Measurements from ENCODE around the gene WWOX.

WWOX gene

GRCh38 chr16:78218856-78219651, 119.6 kb downstream of the WWOX start:
- Histone ChIP-seq H3K9me3 (ENCODE audit: control insufficient read depth, insufficient read depth, low read length) (no peaks in the 10 kb centered on the region), H3K9ac (ENCODE audit: low read depth, low read length) (no peak overlapping the region), H3K36me3 (ENCODE audit: control insufficient read depth, insufficient read depth, low read length) (no peaks in the 10 kb centered on the region), H3K4me1 (ENCODE audit: control insufficient read depth, insufficient read depth, low read length) (no peaks in the 10 kb centered on the region), H3K4me3 (ENCODE audit: low read depth, low read length) (no peak overlapping the region), H3K27me3 (ENCODE audit: control insufficient read depth, insufficient read depth, low read length) (no peaks in the 10 kb centered on the region)

DNA sequence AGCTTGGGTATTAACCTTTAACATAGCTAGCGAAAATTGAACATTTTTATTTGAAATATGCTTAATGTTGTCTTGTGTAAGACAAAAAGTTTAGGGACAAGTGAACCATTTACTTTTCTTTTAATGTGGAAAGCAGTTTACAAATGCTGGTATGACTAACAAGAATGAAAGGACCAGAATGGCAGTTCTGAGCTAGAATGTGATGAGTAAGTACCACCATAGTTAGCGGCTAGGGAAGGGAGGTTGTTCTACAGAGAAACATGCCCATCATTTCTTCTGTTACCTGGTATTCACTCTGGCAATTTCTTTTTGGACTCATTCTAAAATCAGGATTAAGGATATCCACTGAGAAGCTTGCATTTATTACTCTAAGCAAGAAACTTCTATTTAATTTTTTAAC, 121.1 kb downstream of the WWOX start:
- Histone ChIP-seq H3K4me3 (ENCODE audit: low read depth, low read length) (no peak overlapping the region), H3K27me3 (ENCODE audit: control insufficient read depth, insufficient read depth, low read length) (no peaks in the 10 kb centered on the region), H3K36me3 (ENCODE audit: control insufficient read depth, insufficient read depth, low read length) (no peaks in the 10 kb centered on the region), H3K9me3 (ENCODE audit: control insufficient read depth, insufficient read depth, low read length) (no peaks in the 10 kb centered on the region), H3K9ac (ENCODE audit: low read depth, low read length) (no peak overlapping the region), H3K4me1 (ENCODE audit: control insufficient read depth, insufficient read depth, low read length) (no peaks in the 10 kb centered on the region)

- no peaks in the 10 kb centered on the region for H3K27me3 ChIP-seq (ENCODE audit: control insufficient read depth, insufficient read depth, low read length)
- no peaks in the 10 kb centered on the region for H3K4me1 ChIP-seq (ENCODE audit: control insufficient read depth, insufficient read depth, low read length)
- no peak overlapping the region for H3K4me3 ChIP-seq (ENCODE audit: low read depth, low read length)
- H3K9ac ChIP-seq (ENCODE audit: low read depth, low read length): no peak overlapping the region
- H3K9me3 ChIP-seq (ENCODE audit: control insufficient read depth, insufficient read depth, low read length): no peaks in the 10 kb centered on the region
- no peaks in the 10 kb centered on the region for H3K36me3 ChIP-seq (ENCODE audit: control insufficient read depth, insufficient read depth, low read length)
These were observed 122.4 kb downstream of the WWOX start for GRCh38 chr16:78221892-78222291.

DNA sequence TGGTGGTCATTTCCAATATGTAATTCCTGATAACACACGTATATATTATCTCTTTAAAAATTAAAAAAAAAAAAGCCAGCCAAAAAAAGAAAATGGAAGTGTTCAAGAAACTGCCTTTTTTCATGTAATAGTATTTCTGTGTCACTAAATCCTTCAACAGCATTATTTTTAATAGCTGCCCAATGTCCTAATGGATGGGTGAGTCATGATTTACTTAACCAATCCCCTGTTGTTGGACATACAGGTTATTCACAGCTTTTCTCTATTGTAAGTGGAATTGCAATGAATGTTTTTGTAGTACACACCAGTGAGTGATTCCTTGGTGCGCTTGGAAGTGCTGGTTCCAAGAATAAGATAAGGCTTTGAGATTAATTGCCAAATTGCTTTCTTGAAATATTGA, 124.9 kb downstream of the WWOX start:
- no peaks in the 10 kb centered on the region for H3K9me3 ChIP-seq (ENCODE audit: control insufficient read depth, insufficient read depth, low read length)
- no peak overlapping the region for H3K9ac ChIP-seq (ENCODE audit: low read depth, low read length)
- no peaks in the 10 kb centered on the region for H3K36me3 ChIP-seq (ENCODE audit: control insufficient read depth, insufficient read depth, low read length)
- no peaks in the 10 kb centered on the region for H3K4me1 ChIP-seq (ENCODE audit: control insufficient read depth, insufficient read depth, low read length)
- H3K27me3 ChIP-seq (ENCODE audit: control insufficient read depth, insufficient read depth, low read length): no peaks in the 10 kb centered on the region
- no peak overlapping the region for H3K4me3 ChIP-seq (ENCODE audit: low read depth, low read length)

GRCh38 chr16:78225919-78226318, 126.5 kb downstream of the WWOX start:
- no peaks in the 10 kb centered on the region for H3K4me1 ChIP-seq (ENCODE audit: control insufficient read depth, insufficient read depth, low read length)
- no peak overlapping the region for H3K4me3 ChIP-seq (ENCODE audit: low read depth, low read length)
- no peaks in the 10 kb centered on the region for H3K27me3 ChIP-seq (ENCODE audit: control insufficient read depth, insufficient read depth, low read length)
- H3K36me3 ChIP-seq (ENCODE audit: control insufficient read depth, insufficient read depth, low read length): no peaks in the 10 kb centered on the region
- H3K9me3 ChIP-seq (ENCODE audit: control insufficient read depth, insufficient read depth, low read length): no peaks in the 10 kb centered on the region
- no peak overlapping the region for H3K9ac ChIP-seq (ENCODE audit: low read depth, low read length)

GRCh38 chr16:78227855-78228254, 128.4 kb downstream of the WWOX start:
- H3K4me3 ChIP-seq (ENCODE audit: low read depth, low read length): no peak overlapping the region
- no peaks in the 10 kb centered on the region for H3K36me3 ChIP-seq (ENCODE audit: control insufficient read depth, insufficient read depth, low read length)
- no peaks in the 10 kb centered on the region for H3K9me3 ChIP-seq (ENCODE audit: control insufficient read depth, insufficient read depth, low read length)
- no peaks in the 10 kb centered on the region for H3K27me3 ChIP-seq (ENCODE audit: control insufficient read depth, insufficient read depth, low read length)
- H3K4me1 ChIP-seq (ENCODE audit: control insufficient read depth, insufficient read depth, low read length): no peaks in the 10 kb centered on the region
- no peak overlapping the region for H3K9ac ChIP-seq (ENCODE audit: low read depth, low read length)

DNA sequence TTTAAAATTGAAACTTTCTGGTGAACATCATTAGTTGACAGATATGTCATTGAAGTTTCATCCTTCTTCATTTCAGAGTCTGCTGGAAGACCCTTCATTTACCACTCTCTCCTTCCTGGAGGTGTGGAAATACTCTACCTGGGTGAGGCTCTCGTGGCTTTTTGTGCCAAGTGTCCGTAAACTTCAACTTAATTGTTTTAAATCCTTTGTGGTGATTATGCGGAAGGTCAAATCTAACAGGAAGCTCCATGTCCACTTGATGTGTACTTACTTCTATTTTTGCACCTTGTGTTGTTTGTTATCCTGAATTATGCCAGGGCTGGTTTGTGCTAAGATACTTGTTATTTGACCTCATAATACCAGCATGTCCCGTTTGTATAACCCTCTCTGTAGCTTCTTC, 129.2 kb downstream of the WWOX start:
- no peaks in the 10 kb centered on the region for H3K4me1 ChIP-seq (ENCODE audit: control insufficient read depth, insufficient read depth, low read length)
- no peaks in the 10 kb centered on the region for H3K9me3 ChIP-seq (ENCODE audit: control insufficient read depth, insufficient read depth, low read length)
- H3K27me3 ChIP-seq (ENCODE audit: control insufficient read depth, insufficient read depth, low read length): no peaks in the 10 kb centered on the region
- no peak overlapping the region for H3K4me3 ChIP-seq (ENCODE audit: low read depth, low read length)
- H3K36me3 ChIP-seq (ENCODE audit: control insufficient read depth, insufficient read depth, low read length): no peaks in the 10 kb centered on the region
- H3K9ac ChIP-seq (ENCODE audit: low read depth, low read length): no peak overlapping the region

GRCh38 chr16:78230832-78231231, 131.4 kb downstream of the WWOX start:
- Histone ChIP-seq H3K4me3 (ENCODE audit: low read depth, low read length) (no peak overlapping the region), H3K36me3 (ENCODE audit: control insufficient read depth, insufficient read depth, low read length) (no peaks in the 10 kb centered on the region), H3K4me1 (ENCODE audit: control insufficient read depth, insufficient read depth, low read length) (no peaks in the 10 kb centered on the region), H3K27me3 (ENCODE audit: control insufficient read depth, insufficient read depth, low read length) (no peaks in the 10 kb centered on the region), H3K9me3 (ENCODE audit: control insufficient read depth, insufficient read depth, low read length) (no peaks in the 10 kb centered on the region), H3K9ac (ENCODE audit: low read depth, low read length) (no peak overlapping the region)

DNA sequence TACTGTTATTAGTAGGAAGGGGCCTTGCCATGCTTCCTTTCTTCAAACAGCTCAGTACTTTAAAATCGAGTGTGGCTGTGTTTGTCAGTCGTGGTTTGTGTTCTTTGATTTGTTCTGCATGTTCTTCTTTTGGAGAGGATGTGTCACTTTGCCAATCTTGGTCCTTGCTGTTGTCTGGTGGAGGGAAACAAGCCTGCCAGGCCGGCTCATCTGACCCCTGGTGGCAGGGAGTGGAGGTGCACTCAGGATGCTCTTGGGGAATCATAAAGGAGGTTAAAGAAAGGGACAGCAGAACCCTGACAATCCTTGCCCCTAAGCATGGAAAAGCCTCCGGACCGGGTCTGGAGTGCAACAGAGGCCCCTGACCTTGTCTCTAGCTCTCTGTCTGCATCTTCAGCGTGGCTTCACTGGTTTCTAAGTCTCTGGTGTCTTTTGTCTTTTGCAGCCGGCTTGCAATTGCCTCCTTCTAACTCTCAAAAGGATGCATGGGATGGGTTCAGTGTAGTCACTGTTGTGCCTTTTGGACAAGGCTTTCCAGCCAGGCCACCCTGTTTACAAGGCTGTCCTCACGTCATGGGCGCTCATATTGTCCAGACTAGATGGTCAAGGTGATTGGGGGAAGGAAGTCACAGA, 135.8 kb downstream of the WWOX start:
- Histone ChIP-seq H3K4me3 (ENCODE audit: low read depth, low read length) (no peak overlapping the region), H3K36me3 (ENCODE audit: control insufficient read depth, insufficient read depth, low read length) (no peaks in the 10 kb centered on the region), H3K27me3 (ENCODE audit: control insufficient read depth, insufficient read depth, low read length) (no peaks in the 10 kb centered on the region), H3K4me1 (ENCODE audit: control insufficient read depth, insufficient read depth, low read length) (no peaks in the 10 kb centered on the region), H3K9me3 (ENCODE audit: control insufficient read depth, insufficient read depth, low read length) (no peaks in the 10 kb centered on the region), H3K9ac (ENCODE audit: low read depth, low read length) (no peak overlapping the region)

DNA sequence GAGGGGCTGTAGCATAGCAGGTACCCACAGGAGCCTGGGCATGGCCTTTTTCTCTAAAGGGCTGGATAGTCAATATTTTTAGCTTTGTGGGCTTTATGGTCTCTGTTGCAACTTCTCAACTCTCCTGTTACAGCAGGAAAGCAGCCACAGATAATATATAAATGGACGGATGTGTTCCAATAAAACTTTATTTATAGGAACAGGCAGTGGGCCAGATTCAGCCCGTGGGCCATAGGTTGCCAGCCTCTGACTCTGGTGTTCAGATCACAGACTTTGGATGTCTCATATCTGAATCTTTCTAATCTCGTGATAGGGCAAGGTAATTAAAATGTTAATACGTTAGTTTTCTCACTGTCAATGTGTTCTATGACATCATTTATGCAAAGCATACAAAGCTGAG, 136.4 kb downstream of the WWOX start:
- H3K4me3 ChIP-seq (ENCODE audit: low read depth, low read length): no peak overlapping the region
- no peaks in the 10 kb centered on the region for H3K4me1 ChIP-seq (ENCODE audit: control insufficient read depth, insufficient read depth, low read length)
- no peaks in the 10 kb centered on the region for H3K36me3 ChIP-seq (ENCODE audit: control insufficient read depth, insufficient read depth, low read length)
- no peaks in the 10 kb centered on the region for H3K27me3 ChIP-seq (ENCODE audit: control insufficient read depth, insufficient read depth, low read length)
- no peak overlapping the region for H3K9ac ChIP-seq (ENCODE audit: low read depth, low read length)
- H3K9me3 ChIP-seq (ENCODE audit: control insufficient read depth, insufficient read depth, low read length): no peaks in the 10 kb centered on the region

GRCh38 chr16:78237841-78238240, 138.4 kb downstream of the WWOX start:
- H3K4me3 ChIP-seq (ENCODE audit: low read depth, low read length): no peak overlapping the region
- no peaks in the 10 kb centered on the region for H3K4me1 ChIP-seq (ENCODE audit: control insufficient read depth, insufficient read depth, low read length)
- H3K27me3 ChIP-seq (ENCODE audit: control insufficient read depth, insufficient read depth, low read length): no peaks in the 10 kb centered on the region
- no peak overlapping the region for H3K9ac ChIP-seq (ENCODE audit: low read depth, low read length)
- no peaks in the 10 kb centered on the region for H3K9me3 ChIP-seq (ENCODE audit: control insufficient read depth, insufficient read depth, low read length)
- no peaks in the 10 kb centered on the region for H3K36me3 ChIP-seq (ENCODE audit: control insufficient read depth, insufficient read depth, low read length)

- H3K27me3 ChIP-seq (ENCODE audit: control insufficient read depth, insufficient read depth, low read length): no peaks in the 10 kb centered on the region
- H3K36me3 ChIP-seq (ENCODE audit: control insufficient read depth, insufficient read depth, low read length): no peaks in the 10 kb centered on the region
- H3K9ac ChIP-seq (ENCODE audit: low read depth, low read length): no peak overlapping the region
- no peak overlapping the region for H3K4me3 ChIP-seq (ENCODE audit: low read depth, low read length)
- H3K9me3 ChIP-seq (ENCODE audit: control insufficient read depth, insufficient read depth, low read length): no peaks in the 10 kb centered on the region
- no peaks in the 10 kb centered on the region for H3K4me1 ChIP-seq (ENCODE audit: control insufficient read depth, insufficient read depth, low read length)
These were observed 141.2 kb downstream of the WWOX start for GRCh38 chr16:78240459-78241222.
